GM04503 (cell line): ENCODE data around the gene BMPR1A.
"Not testable (repeated sequence)": the region's sequence is repeated elsewhere in the genome, so short reads cannot be mapped to it uniquely, and the experiment has no call there.

Experiments
- DNase-seq: peaks from one replicate; pipeline ENCODE4 v3.0.0-alpha.2; 2012; ENCODE audit warnings: low read depth

BMPR1A gene

DNA sequence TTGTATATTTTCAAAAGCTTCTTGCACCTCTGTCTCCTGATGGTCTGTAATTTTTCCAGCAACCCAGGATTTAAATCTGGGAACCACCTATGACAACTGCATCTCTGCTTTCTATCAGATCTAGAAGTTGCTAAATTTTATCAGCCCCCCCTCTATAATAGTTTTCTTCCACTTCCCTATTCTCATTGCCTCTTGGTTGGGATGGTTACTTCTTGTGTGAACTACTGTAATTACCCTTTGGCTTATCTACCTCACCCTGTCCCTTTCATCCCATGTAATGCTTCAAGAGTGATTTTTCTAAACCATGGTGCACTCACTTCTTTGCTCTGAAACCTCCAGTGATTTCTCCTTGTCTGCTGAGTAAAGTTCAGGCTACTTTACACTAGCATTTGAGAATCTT is 92.3 kb downstream of the BMPR1A start:
- no peak for DNase-seq

DNA sequence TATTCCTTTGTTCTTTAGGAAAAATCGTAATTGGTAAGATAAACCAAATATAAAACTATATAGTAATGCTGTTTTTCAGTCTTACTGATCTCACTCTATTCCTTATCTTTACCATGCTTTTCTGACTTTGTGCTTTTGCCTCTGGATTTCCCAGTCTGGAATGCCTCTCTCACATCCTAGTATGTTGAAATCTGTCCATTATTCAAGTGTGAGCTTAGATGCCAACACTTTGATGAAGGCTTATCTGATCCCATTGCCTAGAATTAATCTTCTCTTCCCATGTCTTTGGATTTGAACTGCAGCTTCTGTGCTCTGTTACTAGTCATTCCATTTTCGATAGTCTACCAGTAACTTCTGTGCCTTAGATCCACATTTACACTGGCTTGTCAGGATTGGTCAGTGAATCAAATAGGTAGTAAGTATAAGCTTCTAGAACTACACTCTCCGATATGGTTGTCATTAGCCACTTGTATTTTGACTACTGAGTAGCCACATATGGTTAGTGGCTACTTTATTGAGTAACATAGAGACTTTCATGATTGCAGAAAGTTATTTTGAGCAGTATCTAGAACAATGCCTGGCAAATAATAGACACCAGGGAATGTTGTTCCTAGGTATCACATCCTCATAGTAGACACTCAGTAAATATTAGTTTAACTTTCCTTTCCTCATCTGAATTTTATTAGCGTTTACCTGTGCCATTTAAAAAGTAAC is 92.9 kb downstream of the BMPR1A start:
- DNase-seq = no peak

DNA sequence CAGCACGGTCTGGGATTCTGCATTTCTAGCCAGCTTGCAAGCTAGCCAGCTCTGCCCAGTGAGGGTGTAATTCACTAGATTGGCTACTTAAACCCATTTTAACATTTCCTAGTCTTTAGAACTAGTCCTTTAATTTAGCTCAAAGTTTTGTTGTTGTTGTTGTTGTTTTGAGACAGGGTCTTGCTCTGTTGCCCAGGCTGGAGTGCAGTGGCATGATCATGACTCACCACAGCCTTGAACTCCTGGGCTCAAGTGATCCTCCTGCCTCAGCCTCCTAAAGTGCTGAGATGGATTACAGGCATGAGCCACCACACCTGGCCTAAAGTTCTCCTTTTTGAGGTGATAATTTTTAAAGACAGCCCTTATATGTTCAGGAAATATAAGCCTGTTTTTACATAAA is 94.1 kb downstream of the BMPR1A start:
- no peak for DNase-seq

DNA sequence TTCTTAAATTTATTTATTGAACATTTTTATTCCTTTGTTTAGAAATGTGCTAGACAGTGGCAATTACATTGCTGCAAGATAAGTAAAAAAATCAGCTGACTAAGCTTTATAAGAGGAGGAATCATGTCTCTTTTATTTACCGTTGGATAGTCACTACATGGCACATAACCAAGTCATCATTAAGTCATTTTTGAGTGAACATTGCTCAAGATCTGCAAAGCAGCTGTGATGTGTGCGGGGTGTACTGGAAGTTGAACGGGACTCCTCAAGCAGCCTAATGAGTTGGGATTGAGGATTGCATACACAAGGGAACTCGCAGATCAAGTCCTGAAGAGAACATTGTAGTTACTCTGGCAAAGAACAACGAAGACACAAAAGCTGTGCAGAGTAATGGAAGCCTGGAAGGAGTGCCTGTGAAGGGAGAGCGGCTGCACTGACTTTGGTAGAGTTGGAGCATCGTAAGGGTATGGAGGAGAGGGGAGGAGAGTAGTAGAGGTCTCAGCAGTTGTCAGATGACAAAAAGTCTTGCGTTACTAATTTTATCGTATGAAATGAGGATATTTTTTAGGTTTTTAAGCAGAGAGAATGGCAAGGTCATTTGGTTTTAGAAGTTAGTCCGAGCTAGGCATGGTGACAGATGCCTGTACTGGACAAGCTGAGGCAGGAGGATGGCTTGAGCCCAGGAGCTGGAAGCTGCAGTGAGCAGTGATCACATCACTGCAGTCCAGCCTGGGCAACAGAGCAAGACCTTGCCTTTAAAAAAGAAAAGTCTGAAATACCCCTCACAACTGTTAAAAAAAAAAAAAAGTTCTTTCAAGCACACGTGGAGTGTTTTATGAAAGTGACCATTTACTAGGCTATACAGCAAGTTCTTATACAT is 95.1 kb downstream of the BMPR1A start:
- peak; percentile 76 for DNase-seq

DNA sequence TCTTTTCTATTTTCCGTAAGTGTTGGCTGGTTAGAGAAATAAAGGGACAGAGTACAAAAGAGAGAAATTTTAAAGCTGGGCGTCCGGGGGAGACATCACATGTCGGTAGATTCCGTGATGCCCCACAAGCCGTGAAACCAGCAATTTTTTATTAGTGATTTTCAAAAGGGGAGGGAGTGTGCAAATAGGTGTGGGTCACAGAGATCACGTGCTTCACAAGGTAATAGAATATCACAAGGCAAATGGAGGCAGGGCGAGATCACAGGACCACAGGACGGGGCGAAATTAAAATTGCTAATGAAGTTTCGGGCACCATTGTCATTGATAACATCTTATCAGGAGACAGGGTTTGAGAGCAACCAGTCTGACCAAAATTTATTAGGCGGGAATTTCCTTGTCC is 97.2 kb downstream of the BMPR1A start:
- DNase-seq = not testable (repeated sequence)

DNA sequence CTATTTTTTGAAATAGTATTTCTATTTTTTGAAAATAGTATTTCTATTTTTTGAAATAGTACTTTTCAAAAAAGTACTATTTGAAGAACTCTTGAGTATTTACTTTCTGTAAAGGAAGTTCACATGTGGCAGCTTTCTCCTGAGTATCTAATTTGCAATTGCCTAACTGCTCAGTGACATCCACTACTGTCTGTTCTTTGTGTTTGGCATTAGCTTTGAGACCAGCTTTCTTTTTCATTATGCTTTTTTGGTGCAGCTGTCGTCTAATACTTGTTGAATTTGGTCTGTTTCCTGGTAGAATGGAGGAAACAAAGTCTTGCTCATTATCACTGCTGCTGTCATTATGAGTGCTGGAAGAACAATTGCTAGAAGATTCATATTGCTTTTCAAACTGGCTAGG is 99.1 kb downstream of the BMPR1A start:
- no peak for DNase-seq

DNA sequence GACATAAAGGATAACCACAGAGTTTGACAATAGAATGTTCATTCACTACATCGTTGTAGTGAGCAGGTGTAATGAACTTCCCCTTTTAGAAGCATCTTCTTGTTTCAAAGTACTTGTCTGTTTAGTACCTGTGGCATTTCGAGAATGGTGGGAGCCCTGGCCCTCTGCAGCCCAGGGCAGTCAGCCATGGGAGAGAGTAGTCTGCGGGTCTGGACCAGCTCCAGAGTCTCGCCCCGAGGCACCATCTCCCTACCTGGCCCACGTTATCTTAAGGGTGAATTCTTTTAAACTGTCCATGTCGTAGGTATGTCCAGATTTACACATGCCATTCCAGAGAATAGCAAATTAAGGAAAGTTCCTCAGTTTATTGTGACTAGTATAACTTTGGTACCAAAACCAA is 99.7 kb downstream of the BMPR1A start:
- no peak for DNase-seq

DNA sequence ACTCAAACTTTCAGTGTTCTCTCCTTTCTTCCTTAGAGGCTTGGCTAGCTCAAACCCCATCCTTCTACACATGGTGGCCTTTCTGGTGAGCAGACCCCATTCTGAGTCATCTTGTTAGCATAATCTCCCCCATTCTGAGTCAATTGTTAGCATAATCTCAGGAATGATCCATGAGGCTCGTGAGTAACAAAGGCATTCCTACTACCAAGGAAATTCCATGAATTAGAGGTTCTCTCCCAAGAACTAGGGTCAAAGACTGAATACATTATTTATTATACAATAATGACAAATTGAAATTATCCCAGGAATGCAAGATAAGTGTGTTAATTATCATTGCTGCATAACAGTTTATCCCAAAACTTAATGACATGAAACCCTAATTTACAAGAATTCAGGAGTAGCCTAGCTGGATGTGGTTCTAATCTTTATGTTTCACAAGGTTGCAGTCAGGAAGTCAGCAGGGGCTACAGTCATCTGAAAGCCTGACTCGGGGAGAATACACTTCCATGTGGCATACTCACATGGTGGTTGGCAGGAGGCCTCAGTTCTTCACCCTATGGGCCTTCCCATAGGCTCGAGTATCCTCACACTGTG is 100.8 kb downstream of the BMPR1A start:
- DNase-seq = peak; percentile 27

DNA sequence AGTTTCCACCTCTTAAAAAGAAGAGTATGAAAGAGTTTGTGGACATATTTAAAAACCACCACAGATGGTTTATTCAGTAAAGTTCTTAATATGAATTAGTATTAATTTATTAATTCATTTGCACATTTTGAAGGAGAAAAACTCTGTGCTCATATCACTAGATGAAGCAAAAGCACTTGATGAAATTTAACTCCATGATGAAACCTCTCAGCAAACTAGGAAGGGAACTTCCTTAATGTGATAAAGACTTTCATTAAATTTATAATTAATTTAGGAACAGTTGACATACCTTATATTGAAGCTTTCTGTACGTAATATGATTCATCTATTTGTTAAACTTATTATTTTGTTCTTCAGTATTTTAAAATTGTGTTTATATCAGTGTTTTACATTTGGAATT is 101.6 kb downstream of the BMPR1A start:
- no peak for DNase-seq

DNA sequence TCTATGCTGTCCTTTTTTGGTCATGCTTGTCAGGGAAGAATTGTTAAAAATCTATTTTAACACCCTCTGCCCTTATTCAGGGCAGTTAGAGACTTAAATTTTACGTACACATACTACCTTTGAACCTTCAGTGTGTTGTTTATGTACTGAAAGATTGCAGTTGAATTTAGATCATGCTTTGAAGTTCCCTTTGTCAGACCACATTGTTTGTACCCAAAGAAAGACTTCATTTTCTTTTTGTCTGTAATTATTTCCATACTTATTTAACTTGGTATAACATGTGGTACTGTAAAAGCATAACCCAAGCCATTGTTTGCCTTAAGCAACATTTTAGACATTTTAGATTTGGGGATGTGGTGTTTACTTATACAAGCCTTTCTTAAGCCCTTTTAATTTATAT is 104.9 kb downstream of the BMPR1A start:
- no peak for DNase-seq

DNA sequence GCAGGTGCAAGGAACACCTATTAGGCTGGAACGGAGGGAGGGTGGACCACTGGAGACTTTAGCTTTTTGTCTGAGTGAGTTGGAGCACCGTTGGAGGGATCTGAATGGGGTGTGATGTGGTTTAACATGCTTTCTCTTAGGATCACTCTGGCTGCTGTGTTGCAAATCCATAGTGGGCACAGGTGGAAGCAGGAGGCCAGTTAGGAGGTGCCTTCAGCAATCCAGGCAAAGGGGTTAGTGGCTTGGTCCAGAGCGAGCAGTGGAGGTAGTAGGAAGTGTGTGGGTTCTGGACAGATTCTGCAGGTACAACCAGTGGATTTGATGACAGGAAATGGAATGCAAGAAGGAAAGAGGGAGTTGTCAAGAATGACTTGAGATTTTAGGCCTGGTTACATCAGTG is 106.0 kb downstream of the BMPR1A start:
- DNase-seq = no peak

DNA sequence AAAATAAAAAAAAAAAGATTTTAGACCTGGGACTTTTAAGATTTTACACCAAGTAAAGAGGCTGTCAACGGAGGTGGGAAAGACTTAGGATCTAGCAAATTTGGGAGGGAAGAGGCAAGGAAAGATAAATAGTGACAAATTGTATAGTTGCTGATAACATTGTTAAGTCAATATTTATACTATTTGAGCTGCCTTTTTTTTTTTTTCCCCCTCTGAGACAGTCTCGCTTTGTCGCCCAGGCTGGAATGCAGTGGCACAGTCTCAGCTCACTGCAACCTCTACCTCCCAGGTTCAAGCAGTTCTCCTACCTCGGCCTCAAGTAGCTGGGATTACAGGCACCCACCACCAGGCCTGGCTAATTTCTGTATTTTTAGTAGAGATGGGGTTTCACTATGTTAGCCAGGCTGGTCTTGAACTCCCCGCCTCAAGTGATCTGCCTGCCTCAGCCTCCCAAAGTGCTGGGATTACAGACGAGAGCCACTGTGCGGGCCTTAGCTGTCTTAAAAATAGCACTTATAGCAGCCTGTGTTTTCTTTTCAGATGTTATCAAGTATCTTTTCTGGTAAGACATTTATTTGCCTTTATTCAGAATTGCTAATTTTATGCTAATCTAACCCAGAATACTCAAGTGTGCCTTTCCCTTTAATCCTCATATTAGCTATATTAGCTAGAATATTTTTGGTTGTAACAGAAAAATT is 106.5 kb downstream of the BMPR1A start:
- no peak for DNase-seq

DNA sequence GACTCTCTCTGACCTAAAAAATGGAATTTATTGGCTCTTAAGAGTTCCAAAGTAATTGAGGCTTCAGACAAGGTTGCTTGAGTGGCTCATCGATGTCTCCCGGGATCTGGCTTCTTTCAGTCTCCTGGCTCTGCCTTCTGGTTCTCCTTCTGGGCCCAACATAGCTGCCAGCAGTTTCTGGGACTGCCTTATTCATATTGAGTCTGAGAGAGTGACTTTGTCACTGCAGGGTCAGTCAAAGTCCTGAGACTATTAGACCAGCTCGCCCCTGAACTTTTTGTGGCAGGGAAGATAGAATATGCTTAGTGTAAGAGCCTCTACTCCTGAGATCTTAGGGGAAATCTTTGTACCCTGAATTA is 107.0 kb downstream of the BMPR1A start:
- no peak for DNase-seq

DNA sequence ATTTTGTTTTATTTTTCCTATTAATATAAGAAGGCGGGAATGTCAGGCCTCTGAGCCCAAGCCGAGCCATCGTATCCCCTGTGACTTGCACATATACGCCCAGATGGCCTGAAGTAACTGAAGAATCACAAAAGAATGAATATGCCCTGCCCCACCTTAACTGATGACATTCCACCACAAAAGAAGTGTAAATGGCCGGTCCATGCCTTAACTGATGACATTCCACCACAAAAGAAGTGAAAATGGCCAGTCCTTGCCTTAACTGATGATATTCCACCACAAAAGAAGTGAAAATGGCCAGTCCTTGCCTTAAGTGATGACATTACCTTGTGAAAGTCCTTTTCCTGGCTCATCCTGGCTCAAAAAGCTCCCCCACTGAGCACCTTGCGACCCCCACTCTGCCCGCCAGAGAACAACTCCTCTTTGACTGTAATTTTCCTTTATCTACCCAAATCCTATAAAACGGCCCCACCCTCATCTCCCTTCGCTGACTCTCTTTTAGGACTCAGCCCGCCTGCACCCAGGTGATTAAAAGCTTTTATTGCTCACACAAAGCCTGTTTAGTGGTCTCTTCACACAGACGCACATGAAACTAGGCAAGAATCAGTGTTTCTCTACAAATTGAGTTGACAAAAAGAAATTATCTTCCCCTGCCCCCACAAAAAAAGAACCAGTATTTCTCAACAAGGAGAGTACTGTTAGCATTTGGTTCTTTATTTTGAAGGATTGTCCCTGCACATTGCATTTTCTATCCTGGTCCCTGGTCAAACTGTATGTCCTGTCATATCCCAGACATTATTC is 108.8 kb downstream of the BMPR1A start:
- DNase-seq = not testable (repeated sequence)

DNA sequence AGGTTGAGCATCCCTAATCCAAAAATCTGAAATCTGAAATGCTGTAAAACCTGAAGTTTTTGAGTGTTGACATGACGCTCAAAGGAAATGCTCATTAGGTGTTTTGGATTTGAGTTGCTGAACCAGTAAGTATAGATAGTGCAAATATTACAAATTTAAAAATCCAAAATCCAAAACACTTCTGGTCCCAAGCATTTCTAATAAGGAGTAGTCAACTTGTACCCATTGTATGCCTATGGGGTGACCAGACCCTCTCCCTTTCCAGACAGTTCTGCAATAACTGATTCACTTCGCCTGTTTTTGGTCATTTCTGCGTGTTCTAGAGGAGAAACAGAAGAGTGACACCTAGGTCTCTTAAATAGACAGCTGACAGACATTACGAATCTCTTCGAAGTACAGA is 110.7 kb downstream of the BMPR1A start:
- DNase-seq = no peak

DNA sequence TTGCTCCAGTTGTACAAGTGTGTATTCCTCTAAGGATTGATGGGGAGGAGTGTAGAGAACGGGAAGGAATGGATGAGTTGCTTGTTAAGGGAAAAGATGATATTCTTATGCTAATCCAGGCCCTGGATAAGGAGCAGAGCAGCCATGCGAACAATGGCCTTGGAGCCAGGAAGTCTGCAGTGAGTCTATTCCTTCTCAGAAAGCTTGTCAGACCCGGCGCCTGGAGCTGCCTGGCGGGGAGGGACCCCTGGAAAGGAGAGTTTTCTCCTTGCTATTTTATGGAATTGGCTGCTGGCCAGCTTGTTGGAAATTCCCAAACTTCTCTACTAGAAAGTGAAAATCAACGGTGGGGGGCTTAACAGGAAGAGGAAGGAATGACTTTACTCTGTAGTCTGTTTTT is 111.9 kb downstream of the BMPR1A start:
- no peak for DNase-seq

DNA sequence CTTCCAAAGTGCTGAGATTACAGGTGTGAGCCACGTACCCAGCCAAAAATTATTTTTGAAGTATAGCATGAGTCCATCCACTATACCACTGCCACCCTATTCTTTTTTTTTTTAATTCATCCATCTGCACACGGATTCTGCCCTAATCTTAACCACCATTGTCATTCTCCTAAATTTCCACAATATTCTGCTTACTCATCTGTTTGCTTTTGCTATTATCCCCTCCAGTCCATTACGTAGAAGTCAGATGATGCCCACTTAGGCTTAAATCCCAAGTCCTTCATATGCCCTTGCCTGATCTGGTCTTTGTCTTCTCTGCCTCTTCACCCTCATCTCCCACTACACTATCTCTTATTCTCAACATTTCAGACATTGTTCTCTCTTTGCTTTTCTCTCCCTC is 114.3 kb downstream of the BMPR1A start:
- DNase-seq = no peak

DNA sequence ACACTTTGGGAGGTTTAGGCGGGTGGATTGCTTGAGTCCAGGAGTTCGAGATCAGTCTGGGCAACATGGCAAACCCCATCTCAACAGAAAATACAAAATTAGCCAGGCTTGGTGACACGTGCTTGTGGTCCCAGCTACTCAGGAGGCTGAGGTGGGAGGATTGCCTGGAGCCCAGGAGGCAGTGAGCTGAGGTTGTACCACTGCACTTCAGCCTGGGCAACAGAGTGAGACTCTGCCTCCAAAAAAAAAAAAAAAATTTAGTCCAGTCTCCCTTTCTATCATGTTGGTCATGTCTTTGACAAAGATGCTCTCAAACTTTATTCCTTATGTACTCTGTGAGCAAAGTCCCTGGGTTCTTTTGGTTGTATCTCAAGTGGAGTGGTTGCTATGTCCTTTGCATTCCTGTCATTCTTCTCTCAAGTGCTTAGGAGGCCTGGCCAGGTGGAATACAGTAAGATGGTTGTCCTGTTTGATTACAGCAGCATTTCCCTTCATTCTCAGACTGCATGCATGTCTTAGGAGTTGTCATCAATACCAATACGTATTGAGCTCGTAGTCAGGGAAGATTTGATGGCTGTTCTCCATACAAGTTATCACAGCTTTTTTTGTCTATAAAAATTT is 115.3 kb downstream of the BMPR1A start:
- no peak for DNase-seq

DNA sequence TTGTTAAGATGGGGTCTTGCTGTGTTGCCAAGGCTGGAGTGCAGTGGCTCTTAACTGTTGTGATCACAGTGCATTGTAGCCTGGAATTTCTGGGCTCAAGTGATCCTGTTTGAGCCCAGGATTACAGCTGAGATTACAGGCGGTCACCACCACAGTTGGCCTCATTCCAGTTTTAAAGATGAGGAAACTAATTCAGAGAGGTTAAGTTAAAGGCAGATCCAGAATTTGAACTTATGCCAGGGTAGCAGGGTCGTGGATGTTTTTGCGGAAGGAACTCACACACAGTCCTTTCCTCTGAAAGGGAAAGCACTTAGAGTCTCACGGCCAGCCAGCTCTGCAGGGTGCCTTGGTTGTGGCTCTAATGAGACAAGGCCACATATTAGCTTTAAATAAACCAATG is 116.3 kb downstream of the BMPR1A start:
- DNase-seq = no peak

DNA sequence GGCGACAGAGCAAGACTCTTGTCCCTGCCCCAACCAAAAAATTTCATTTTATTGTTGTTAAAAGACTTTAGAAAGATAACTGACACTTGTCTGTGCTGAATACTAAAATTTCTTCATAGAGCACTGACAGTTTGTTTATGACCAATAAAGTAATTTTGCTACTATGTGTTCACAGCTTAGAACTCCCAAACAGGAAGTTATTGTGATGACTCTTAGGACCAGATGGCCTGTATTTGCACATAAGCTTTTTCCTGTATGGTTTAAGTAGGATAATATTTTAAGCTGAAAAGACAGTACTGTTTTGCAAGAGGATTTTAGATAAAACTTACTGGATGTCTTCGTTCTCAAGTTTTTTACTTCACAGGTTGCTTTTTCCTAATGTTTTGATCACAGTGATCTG is 120.3 kb downstream of the BMPR1A start:
- DNase-seq = no peak

DNA sequence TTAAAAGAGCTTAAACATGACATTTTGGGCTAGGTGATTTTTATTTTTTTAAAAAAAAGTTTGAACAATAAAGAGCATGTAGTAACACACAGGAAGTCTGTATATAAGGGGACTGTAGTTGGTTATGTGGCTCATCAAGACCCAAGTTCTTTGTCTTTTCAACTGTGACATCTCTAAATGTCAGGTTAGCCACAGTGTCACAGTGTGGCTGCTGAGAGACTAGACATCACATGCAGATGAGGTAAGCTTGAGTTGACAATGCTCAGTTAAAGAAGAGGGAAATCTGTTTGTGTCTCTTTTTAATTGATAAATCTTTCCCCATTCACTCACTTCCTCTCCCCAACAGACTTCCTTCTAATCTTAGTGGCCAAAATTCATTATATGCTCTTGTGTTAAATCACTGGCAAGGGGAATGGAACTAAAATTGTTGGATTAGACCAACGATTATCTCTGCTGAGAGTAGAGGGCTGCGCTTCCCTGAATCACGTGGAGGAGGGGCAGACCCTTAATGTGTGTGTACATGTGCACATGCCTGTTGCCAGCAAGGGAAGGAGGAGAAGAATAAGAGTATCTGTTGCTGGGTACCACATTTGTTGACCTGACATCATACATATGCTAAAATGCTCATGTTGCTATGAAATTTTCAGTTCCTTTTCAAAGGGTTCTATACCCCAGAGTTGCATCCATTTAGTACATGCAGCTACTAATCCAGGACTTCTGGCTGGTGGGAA is 122.7 kb downstream of the BMPR1A start:
- no peak for DNase-seq
